Colonic mucosa (tissue), 4 donors: ENCODE results near the gene ARID3A. TPM values are rescaled to one million over a fixed set of nuclear protein-coding genes. Genes with fewer than 3 reads are reported as not detected.

Experiments used
- DNase-seq: peaks from one replicate; pipeline ENCODE4 v3.0.0-alpha.2; 2020
- H3K27ac ChIP-seq: fragments of 200-600 bp; one replicate; pipeline ENCODE4 v1.8.0; 2021
- H3K27me3 ChIP-seq: fragments of 200-600 bp; one replicate; pipeline ENCODE4 v1.8.0; 2021
- H3K36me3 ChIP-seq: fragments of 200-600 bp; one replicate; pipeline ENCODE4 v1.8.0; 2021
- H3K4me1 ChIP-seq: fragments of 200-600 bp; one replicate; pipeline ENCODE4 v1.8.0; 2021; ENCODE audit warnings: mild to moderate bottlenecking
- H3K4me3 ChIP-seq: fragments of 200-600 bp; one replicate; pipeline ENCODE4 v1.8.0; 2021
- H3K9ac ChIP-seq, 2 donors: one replicate each; pipeline ENCODE4 v1.7.0; 2013; ENCODE audit warnings: control low read depth in 2 of 2, low read depth in 2 of 2, low read length in 2 of 2
- H3K9me3 ChIP-seq: fragments of 200-600 bp; one replicate; pipeline ENCODE4 v1.8.0; 2021
- CTCF ChIP-seq: fragments of 200-600 bp; IDR thresholded peaks from one replicate; pipeline ENCODE4 v1.8.0; 2022; ENCODE audit warnings: antibody characterized with exemption, mild to moderate bottlenecking
- intact Hi-C: fragments of 100-400 bp; cut with DNase I; formaldehyde crosslinking; loops from one replicate; pipeline ENCODE4 v1.14.1; 2022
- total RNA-seq, 2 donors: library from RNA; stranded (reverse); fragmentation: NEBNext Ultra II Directional in 1 of 2; extraction: Animal tissue kit (Norgen Biotek cat#: 25700) in 1 of 2; gene quantifications; one replicate each; pipeline ENCODE4 v1.2.1, GENCODE V29; 2021
- donor health status: healthy.
- donor health status: DM: no; HTN: no; CAD: no.
- donor health status: DM: no; HTN: no; CAD: no.

ARID3A gene
- total RNA-seq, 2 donors from 2014 or later, result 8.7 to 13.0 TPM

GRCh38 chr19:943551-944170 is 17.8 kb downstream of the ARID3A start:
- Histone ChIP-seq H3K36me3 (no peaks in the 10 kb centered on the region), H3K9ac (peak overlapping the region in 1 of 2 donors; percentile 19), H3K27ac (no peak overlapping the region), H3K4me1 (peaks cover 9% of the 10 kb centered on the region), H3K27me3 (no peaks in the 10 kb centered on the region), H3K4me3 (no peak overlapping the region), H3K9me3 (no peaks in the 10 kb centered on the region)
- TF ChIP-seq CTCF, result no peak
- intact Hi-C loops, result no loop called here
- no peak for DNase-seq

- Histone ChIP-seq H3K9me3 (no peaks in the 10 kb centered on the region), H3K4me3 (no peak overlapping the region), H3K27ac (no peak overlapping the region), H3K36me3 (no peaks in the 10 kb centered on the region), H3K9ac (no peak overlapping the region), H3K27me3 (no peaks in the 10 kb centered on the region), H3K4me1 (peaks cover 9% of the 10 kb centered on the region)
- peak; percentile 76 for DNase-seq
- no peak for TF ChIP-seq CTCF
- intact Hi-C loops, result no loop called here
Observed at GRCh38 chr19:944171-944567, 18.3 kb downstream of the ARID3A start.

- Histone ChIP-seq H3K36me3 (no peaks in the 10 kb centered on the region), H3K4me1 (peaks cover 9% of the 10 kb centered on the region), H3K9me3 (no peaks in the 10 kb centered on the region), H3K9ac (no peak overlapping the region), H3K27ac (no peak overlapping the region), H3K4me3 (no peak overlapping the region), H3K27me3 (no peaks in the 10 kb centered on the region)
- intact Hi-C loops, result no loop called here
- DNase-seq, result no peak
- TF ChIP-seq CTCF, result no peak
Observed at GRCh38 chr19:944663-945241, 18.9 kb downstream of the ARID3A start.

- no peaks in the 10 kb centered on the region for H3K36me3 ChIP-seq
- no peak overlapping the region for H3K4me3 ChIP-seq
- H3K27ac ChIP-seq, result no peak overlapping the region
- intact Hi-C loops, result no loop called here
- H3K27me3 ChIP-seq, result no peaks in the 10 kb centered on the region
- TF ChIP-seq CTCF, result no peak
- H3K9me3 ChIP-seq, result no peaks in the 10 kb centered on the region
- peaks cover 9% of the 10 kb centered on the region for H3K4me1 ChIP-seq
- DNase-seq, result no peak
- H3K9ac ChIP-seq, result no peak overlapping the region
Observed at GRCh38 chr19:945401-946252, 19.8 kb downstream of the ARID3A start.

GRCh38 chr19:947090-947706 is 21.4 kb downstream of the ARID3A start:
- Histone ChIP-seq H3K9me3 (no peaks in the 10 kb centered on the region), H3K27ac (no peak overlapping the region), H3K4me1 (peaks cover 4% of the 10 kb centered on the region)

More at GRCh38 chr19:947090-947706, 21.4 kb downstream of the ARID3A start:
- Histone ChIP-seq H3K27me3 (no peaks in the 10 kb centered on the region), H3K4me3 (no peak overlapping the region), H3K36me3 (no peaks in the 10 kb centered on the region), H3K9ac (no peak overlapping the region)
- DNase-seq, result no peak
- intact Hi-C loops, result no loop called here
- no peak for TF ChIP-seq CTCF
